ENCODE data around the gene CCDC7.

- TF ChIP-seq EZH2 (IDR thresholded peaks at IDR 0.05; ENCODE audit: low read depth), result no peak
- TF ChIP-seq CTCF (conservative IDR thresholded peaks at IDR 0.05), result no peak
Measured at GRCh38 chr10:32877915-32878314, 432.0 kb downstream of the CCDC7 start.
